GM12875 (cell line): ENCODE data around the gene ADK.

Experiments
- H3K4me3 ChIP-seq: one replicate; pipeline ENCODE4 v1.5.1; 2011; ENCODE audit warnings: low read depth, low read length, control low read depth
- TF ChIP-seq, protein P1 (sequence below): IDR thresholded peaks from 2 replicates; pipeline ENCODE4 v1.5.1; 2011; ENCODE audit warnings: low read depth, mild to moderate bottlenecking, control low read depth, inconsistent platforms, low read length, moderate library complexity, borderline replicate concordance; ENCODE audit not compliant: insufficient read depth

ADK gene

DNA sequence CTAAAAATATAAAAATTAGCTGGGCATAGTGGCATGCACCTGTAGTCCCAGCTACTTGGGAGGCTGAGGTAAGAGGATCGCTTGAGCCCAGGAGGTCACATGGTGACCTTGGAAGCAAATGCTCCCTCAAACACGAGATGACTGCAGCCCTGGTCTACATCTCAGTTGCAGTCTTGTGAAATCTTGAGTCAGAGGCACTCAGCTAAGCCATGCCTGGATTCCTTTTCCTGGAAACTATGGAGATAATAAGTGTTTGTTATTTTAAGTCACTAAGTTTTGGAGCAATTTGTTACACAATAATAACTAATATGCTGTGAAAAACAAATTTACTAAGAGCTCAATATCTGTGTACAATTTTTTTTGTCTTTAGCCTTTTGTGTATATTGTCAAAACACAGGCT is 391.1 kb downstream of the ADK start:
- TF ChIP-seq, protein P1, sequence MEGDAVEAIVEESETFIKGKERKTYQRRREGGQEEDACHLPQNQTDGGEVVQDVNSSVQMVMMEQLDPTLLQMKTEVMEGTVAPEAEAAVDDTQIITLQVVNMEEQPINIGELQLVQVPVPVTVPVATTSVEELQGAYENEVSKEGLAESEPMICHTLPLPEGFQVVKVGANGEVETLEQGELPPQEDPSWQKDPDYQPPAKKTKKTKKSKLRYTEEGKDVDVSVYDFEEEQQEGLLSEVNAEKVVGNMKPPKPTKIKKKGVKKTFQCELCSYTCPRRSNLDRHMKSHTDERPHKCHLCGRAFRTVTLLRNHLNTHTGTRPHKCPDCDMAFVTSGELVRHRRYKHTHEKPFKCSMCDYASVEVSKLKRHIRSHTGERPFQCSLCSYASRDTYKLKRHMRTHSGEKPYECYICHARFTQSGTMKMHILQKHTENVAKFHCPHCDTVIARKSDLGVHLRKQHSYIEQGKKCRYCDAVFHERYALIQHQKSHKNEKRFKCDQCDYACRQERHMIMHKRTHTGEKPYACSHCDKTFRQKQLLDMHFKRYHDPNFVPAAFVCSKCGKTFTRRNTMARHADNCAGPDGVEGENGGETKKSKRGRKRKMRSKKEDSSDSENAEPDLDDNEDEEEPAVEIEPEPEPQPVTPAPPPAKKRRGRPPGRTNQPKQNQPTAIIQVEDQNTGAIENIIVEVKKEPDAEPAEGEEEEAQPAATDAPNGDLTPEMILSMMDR, result no peak
- no peak overlapping the region for H3K4me3 ChIP-seq

DNA sequence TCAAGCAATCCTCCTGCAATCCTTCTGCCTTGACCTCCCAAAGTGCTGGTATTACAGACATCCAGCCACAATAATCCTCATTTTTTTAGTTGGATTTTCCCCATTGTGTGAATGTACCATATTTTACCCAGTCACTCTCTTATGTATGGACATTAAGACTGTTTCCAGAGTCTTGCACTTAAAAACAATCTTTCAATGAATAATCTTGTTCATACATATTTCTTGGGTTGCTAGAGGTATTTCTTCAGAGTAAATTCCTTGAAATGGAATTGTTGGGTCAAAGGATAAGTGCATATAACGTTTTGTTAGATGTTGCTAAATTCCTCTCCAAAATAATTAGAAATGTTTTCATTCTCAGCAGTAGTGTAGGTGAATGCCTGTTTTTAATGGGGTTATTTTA is 392.3 kb downstream of the ADK start:
- TF ChIP-seq, protein P1, result no peak
- H3K4me3 ChIP-seq, result no peak overlapping the region

DNA sequence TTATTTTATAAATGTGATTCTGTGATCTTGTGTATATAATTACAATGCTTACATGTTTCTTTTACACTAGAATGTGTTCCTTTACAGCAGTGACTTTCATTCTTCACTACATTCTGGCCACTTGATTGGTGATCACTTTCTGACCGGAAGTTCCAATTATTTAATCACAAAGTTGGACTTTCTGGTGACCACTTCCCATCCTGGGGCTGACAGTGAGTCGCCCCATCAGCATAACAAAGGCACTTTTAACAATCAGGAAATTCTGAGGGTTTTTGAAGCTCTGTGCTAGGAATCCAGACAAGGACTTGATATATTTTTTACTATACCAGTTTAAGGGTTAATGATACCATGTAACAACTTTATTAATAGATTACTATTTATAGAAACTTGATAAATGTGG is 393.1 kb downstream of the ADK start:
- H3K4me3 ChIP-seq, result no peak overlapping the region
- TF ChIP-seq, protein P1, result no peak

DNA sequence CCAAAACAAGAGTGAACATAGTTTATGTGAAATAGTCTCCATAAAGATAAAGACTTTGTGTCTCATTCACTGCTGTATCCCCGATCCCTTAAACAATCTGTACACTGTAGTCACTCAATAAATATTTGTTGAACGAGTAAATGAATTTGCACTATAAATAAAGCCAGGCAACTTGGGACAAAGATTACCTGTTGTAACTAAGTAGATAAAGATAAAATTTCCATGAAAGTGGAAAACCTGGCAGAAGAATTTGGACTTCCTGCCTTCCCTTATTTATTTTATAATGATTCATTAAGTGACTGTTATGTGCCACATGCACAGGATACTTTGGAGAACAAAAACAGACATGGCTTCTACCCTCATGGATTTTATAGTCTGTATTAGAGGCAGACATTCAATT is 397.7 kb downstream of the ADK start:
- H3K4me3 ChIP-seq, result no peak overlapping the region
- TF ChIP-seq, protein P1, result no peak

DNA sequence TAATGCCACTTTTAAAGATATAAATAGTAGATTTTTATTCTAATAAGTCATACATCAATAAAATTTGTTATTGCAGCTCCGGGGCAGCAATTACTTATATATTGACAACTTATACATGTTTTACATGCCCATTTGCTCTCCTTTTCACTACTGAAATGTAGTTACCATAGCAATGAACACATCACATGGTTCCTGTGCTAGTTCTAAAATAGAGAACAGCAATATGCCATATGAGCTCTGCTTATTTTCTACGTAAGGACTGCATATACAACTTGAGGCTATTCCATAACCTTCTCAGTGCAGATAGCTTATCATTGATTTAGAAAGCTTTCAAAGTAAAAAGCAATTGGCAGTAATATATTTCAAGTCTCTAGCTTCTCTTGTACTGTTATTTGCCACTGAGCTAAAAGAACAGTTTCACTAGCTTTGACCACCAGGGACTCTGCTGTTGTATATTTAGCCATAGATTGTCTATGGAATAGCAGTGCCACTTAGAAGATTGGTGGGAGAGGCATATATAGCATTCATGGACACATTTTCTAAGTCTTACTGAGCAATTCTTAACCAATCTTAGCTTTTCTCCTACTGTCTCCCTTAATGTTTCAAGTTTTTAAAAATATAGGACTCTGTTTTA is 405.2 kb downstream of the ADK start:
- H3K4me3 ChIP-seq, result no peak overlapping the region
- TF ChIP-seq, protein P1, result no peak

DNA sequence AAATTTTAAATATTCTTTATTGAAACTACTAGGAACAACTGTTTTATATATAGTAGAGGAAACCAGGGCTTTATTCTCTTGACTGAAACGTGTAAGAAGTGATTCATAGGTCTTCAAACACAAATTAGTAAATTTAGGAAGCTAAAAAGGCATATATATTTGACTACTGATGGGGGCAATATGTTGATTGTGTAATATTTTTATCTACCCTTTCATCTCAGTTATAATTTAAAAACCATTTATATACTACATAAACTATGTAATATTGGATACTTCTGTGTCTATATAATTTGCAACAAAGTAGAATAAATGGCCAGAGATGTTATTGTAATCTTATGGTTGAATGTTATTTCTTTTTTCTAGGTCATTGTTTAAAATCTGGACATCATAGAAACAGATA is 406.1 kb downstream of the ADK start:
- H3K4me3 ChIP-seq, result no peak overlapping the region
- TF ChIP-seq, protein P1, result no peak

DNA sequence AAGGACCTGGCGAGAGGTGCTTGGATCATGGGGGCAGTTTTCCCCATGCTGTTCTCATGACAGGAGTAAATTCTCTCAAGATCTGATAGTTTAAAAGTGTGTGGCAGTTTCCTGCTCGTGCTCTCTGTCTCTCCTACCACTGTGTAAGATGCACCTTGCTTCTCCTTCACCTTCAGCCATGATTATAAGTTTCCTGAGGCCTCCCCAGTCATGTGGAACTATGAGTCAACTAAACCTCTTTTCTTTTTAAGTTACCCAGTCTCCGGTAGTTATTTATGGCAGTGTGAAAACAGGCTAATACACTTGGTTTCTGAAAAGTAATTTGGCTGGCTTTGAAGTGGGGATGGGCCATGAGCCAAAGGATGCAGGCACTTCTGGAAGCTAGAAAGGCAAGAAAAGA is 407.4 kb downstream of the ADK start:
- TF ChIP-seq, protein P1, result no peak
- H3K4me3 ChIP-seq, result no peak overlapping the region
